ENCODE data around the gene NKX2-8.
A peak's percentile ranks its signal among the peaks of the same experiment; 100 is the strongest.

NKX2-8 gene

GRCh38 chr14:36580856-36581831, 1.3 kb downstream of the NKX2-8 start:
- no peak for DNase-seq (ENCODE audit: low read depth, low spot score)

GRCh38 chr14:36580141-36580855, 2.1 kb downstream of the NKX2-8 start:
- Histone ChIP-seq H3K9me3 (ENCODE audit: control insufficient read depth, insufficient read depth, low read length) (no peaks in the 10 kb centered on the region), H3K4me3 (ENCODE audit: low read length) (no peak overlapping the region), H3K27ac (ENCODE audit: low read length) (no peak overlapping the region), H3K27me3 (ENCODE audit: control insufficient read depth, insufficient read depth, low read length) (peaks cover 97% of the 10 kb centered on the region), H3K4me1 (ENCODE audit: control insufficient read depth, insufficient read depth, low read length) (peaks cover 14% of the 10 kb centered on the region), H3K36me3 (ENCODE audit: control insufficient read depth, insufficient read depth, low read length) (no peaks in the 10 kb centered on the region)
- DNase-seq (ENCODE audit: low read depth, low spot score) = no peak
- WGBS (ENCODE audit: insufficient coverage, insufficient read length) = no CpG with 5 or more reads among the region's 51 CpGs

More at GRCh38 chr14:36580856-36581831, 1.3 kb downstream of the NKX2-8 start:
- no CpG with 5 or more reads among the region's 103 CpGs for WGBS (ENCODE audit: insufficient coverage, insufficient read length)
- Histone ChIP-seq H3K36me3 (ENCODE audit: control insufficient read depth, insufficient read depth, low read length) (no peaks in the 10 kb centered on the region), H3K27ac (ENCODE audit: low read length) (no peak overlapping the region), H3K4me1 (ENCODE audit: control insufficient read depth, insufficient read depth, low read length) (peaks cover 14% of the 10 kb centered on the region), H3K9me3 (ENCODE audit: control insufficient read depth, insufficient read depth, low read length) (no peaks in the 10 kb centered on the region), H3K4me3 (ENCODE audit: low read length) (peak overlapping the region; percentile 14; the same call in 1 of the 2 replicates), H3K27me3 (ENCODE audit: control insufficient read depth, insufficient read depth, low read length) (peaks cover 97% of the 10 kb centered on the region)

- Histone ChIP-seq H3K4me3 (ENCODE audit: low read length) (no peak overlapping the region), H3K27me3 (ENCODE audit: control insufficient read depth, insufficient read depth, low read length) (peaks cover 97% of the 10 kb centered on the region), H3K4me1 (ENCODE audit: control insufficient read depth, insufficient read depth, low read length) (peaks cover 14% of the 10 kb centered on the region), H3K36me3 (ENCODE audit: control insufficient read depth, insufficient read depth, low read length) (no peaks in the 10 kb centered on the region), H3K9me3 (ENCODE audit: control insufficient read depth, insufficient read depth, low read length) (no peaks in the 10 kb centered on the region), H3K27ac (ENCODE audit: low read length) (no peak overlapping the region)
- WGBS (ENCODE audit: insufficient coverage, insufficient read length) = no CpG with 5 or more reads among the region's 22 CpGs
- DNase-seq (ENCODE audit: low read depth, low spot score) = no peak
Observed at GRCh38 chr14:36579573-36580140, 2.8 kb downstream of the NKX2-8 start.

- peaks cover 95% of the 10 kb centered on the region for H3K27me3 ChIP-seq (ENCODE audit: control insufficient read depth, insufficient read depth, low read length)
- no CpG with 5 or more reads among the region's 4 CpGs for WGBS (ENCODE audit: insufficient coverage, insufficient read length)
Observed at GRCh38 chr14:36579001-36579555, 3.3 kb downstream of the NKX2-8 start.

GRCh38 chr14:36570065-36570464, 12.3 kb downstream of the NKX2-8 start:
- WGBS (ENCODE audit: insufficient coverage, insufficient read length) = no CpG with 5 or more reads among the region's 2 CpGs
- no peak for DNase-seq (ENCODE audit: low read depth, low spot score)
- H3K27ac ChIP-seq (ENCODE audit: low read length) = no peak overlapping the region

More at GRCh38 chr14:36579001-36579555, 3.3 kb downstream of the NKX2-8 start:
- Histone ChIP-seq H3K4me1 (ENCODE audit: control insufficient read depth, insufficient read depth, low read length) (peaks cover 14% of the 10 kb centered on the region), H3K9me3 (ENCODE audit: control insufficient read depth, insufficient read depth, low read length) (no peaks in the 10 kb centered on the region), H3K36me3 (ENCODE audit: control insufficient read depth, insufficient read depth, low read length) (no peaks in the 10 kb centered on the region), H3K27ac (ENCODE audit: low read length) (no peak overlapping the region), H3K4me3 (ENCODE audit: low read length) (no peak overlapping the region)
- DNase-seq (ENCODE audit: low read depth, low spot score) = no peak

GRCh38 chr14:36556811-36557433, 25.5 kb downstream of the NKX2-8 start:
- Histone ChIP-seq H3K4me3 (ENCODE audit: low read length) (no peak overlapping the region), H3K36me3 (ENCODE audit: control insufficient read depth, insufficient read depth, low read length) (no peaks in the 10 kb centered on the region), H3K4me1 (ENCODE audit: control insufficient read depth, insufficient read depth, low read length) (no peaks in the 10 kb centered on the region), H3K9me3 (ENCODE audit: control insufficient read depth, insufficient read depth, low read length) (no peaks in the 10 kb centered on the region), H3K27ac (ENCODE audit: low read length) (no peak overlapping the region), H3K27me3 (ENCODE audit: control insufficient read depth, insufficient read depth, low read length) (no peaks in the 10 kb centered on the region)
- DNase-seq (ENCODE audit: low read depth, low spot score) = no peak
- no CpG with 5 or more reads among the region's 9 CpGs for WGBS (ENCODE audit: insufficient coverage, insufficient read length)

More at GRCh38 chr14:36570065-36570464, 12.3 kb downstream of the NKX2-8 start:
- Histone ChIP-seq H3K9me3 (ENCODE audit: control insufficient read depth, insufficient read depth, low read length) (no peaks in the 10 kb centered on the region), H3K36me3 (ENCODE audit: control insufficient read depth, insufficient read depth, low read length) (no peaks in the 10 kb centered on the region), H3K27me3 (ENCODE audit: control insufficient read depth, insufficient read depth, low read length) (peaks cover 11% of the 10 kb centered on the region), H3K4me3 (ENCODE audit: low read length) (no peak overlapping the region), H3K4me1 (ENCODE audit: control insufficient read depth, insufficient read depth, low read length) (no peaks in the 10 kb centered on the region)

GRCh38 chr14:36555998-36556743, 26.2 kb downstream of the NKX2-8 start:
- no peak for DNase-seq (ENCODE audit: low read depth, low spot score)
- WGBS (ENCODE audit: insufficient coverage, insufficient read length) = no CpG with 5 or more reads among the region's 6 CpGs
- no peak overlapping the region for H3K27ac ChIP-seq (ENCODE audit: low read length)
- H3K4me1 ChIP-seq (ENCODE audit: control insufficient read depth, insufficient read depth, low read length) = no peaks in the 10 kb centered on the region
- no peaks in the 10 kb centered on the region for H3K36me3 ChIP-seq (ENCODE audit: control insufficient read depth, insufficient read depth, low read length)
- H3K4me3 ChIP-seq (ENCODE audit: low read length) = no peak overlapping the region
- H3K27me3 ChIP-seq (ENCODE audit: control insufficient read depth, insufficient read depth, low read length) = no peaks in the 10 kb centered on the region
- H3K9me3 ChIP-seq (ENCODE audit: control insufficient read depth, insufficient read depth, low read length) = no peaks in the 10 kb centered on the region

GRCh38 chr14:36553656-36554260, 28.7 kb downstream of the NKX2-8 start:
- DNase-seq (ENCODE audit: low read depth, low spot score) = peak; percentile 16
- Histone ChIP-seq H3K36me3 (ENCODE audit: control insufficient read depth, insufficient read depth, low read length) (no peaks in the 10 kb centered on the region), H3K4me1 (ENCODE audit: control insufficient read depth, insufficient read depth, low read length) (no peaks in the 10 kb centered on the region), H3K27me3 (ENCODE audit: control insufficient read depth, insufficient read depth, low read length) (no peaks in the 10 kb centered on the region), H3K9me3 (ENCODE audit: control insufficient read depth, insufficient read depth, low read length) (no peaks in the 10 kb centered on the region), H3K27ac (ENCODE audit: low read length) (no peak overlapping the region), H3K4me3 (ENCODE audit: low read length) (no peak overlapping the region)
- WGBS (ENCODE audit: insufficient coverage, insufficient read length) = no CpG with 5 or more reads among the region's 4 CpGs

- Histone ChIP-seq H3K27ac (ENCODE audit: low read length) (no peak overlapping the region), H3K4me3 (ENCODE audit: low read length) (no peak overlapping the region), H3K9me3 (ENCODE audit: control insufficient read depth, insufficient read depth, low read length) (no peaks in the 10 kb centered on the region), H3K36me3 (ENCODE audit: control insufficient read depth, insufficient read depth, low read length) (no peaks in the 10 kb centered on the region), H3K27me3 (ENCODE audit: control insufficient read depth, insufficient read depth, low read length) (no peaks in the 10 kb centered on the region), H3K4me1 (ENCODE audit: control insufficient read depth, insufficient read depth, low read length) (no peaks in the 10 kb centered on the region)
- no peak for DNase-seq (ENCODE audit: low read depth, low spot score)
- WGBS (ENCODE audit: insufficient coverage, insufficient read length) = no CpG with 5 or more reads among the region's 1 CpG
Observed at GRCh38 chr14:36550899-36551298, 31.5 kb downstream of the NKX2-8 start.

Data from iPS DF 6.9 (cell line).